Upper lobe of left lung (tissue), 4 donors: Measurements from ENCODE around the gene BPTF.

Source experiments
- POLR2A ChIP-seq, 4 donors: fragments of 450-650 bp; IDR thresholded peaks; one replicate each; pipeline ENCODE4 v1.5.1; 2016 to 2017; ENCODE audit warnings: antibody characterized with exemption in 4 of 4, mild to moderate bottlenecking in 2 of 4
- POLR2AphosphoS5 ChIP-seq, 2 donors: sonication (generic); formaldehyde crosslinking; IDR thresholded peaks; one replicate each; pipeline ENCODE4 v1.5.1; 2017; ENCODE audit warnings: antibody characterized with exemption in 2 of 2
- TF ChIP-seq, protein P1 (sequence below), 6 experiments: fragments of 450-650 bp in 4 of 6; fragments of 200-600 bp in 2 of 6; sonication (generic) in 2 of 6; IDR thresholded peaks; one replicate each; pipeline ENCODE4 v1.5.1; 2016 to 2019; ENCODE audit warnings: antibody characterized with exemption in 6 of 6

DNA sequence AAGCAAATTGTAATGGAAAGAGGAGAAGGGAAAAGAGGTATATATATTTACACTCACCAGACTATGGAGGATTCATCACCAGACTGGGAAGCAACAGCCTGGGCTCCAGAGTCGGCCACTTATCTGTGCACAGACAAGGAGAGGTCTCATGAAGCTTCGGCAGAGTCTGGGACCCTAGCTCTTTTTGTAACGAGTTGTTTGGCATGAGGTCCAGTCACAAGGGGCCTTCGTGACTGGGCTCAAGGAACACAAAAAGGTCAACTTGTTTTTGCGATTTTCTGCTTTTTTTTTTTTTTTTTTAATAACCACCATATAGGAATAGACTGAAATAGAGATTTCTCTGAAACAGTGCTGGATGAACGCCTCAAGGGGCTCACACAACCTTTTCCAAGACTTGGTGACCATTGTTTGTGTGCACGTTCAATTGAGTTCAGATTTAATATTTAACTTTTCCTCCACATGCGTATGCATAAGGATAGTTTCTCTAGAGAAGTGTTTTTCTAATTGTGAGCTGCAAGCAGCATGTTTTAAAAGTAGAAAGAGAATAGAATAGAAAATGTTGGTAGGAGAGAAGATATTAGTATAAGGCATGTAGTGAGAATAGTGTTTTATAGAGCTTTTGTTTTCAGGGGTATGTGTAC, 25.8 kb downstream of the BPTF start:
- TF ChIP-seq, protein P1, sequence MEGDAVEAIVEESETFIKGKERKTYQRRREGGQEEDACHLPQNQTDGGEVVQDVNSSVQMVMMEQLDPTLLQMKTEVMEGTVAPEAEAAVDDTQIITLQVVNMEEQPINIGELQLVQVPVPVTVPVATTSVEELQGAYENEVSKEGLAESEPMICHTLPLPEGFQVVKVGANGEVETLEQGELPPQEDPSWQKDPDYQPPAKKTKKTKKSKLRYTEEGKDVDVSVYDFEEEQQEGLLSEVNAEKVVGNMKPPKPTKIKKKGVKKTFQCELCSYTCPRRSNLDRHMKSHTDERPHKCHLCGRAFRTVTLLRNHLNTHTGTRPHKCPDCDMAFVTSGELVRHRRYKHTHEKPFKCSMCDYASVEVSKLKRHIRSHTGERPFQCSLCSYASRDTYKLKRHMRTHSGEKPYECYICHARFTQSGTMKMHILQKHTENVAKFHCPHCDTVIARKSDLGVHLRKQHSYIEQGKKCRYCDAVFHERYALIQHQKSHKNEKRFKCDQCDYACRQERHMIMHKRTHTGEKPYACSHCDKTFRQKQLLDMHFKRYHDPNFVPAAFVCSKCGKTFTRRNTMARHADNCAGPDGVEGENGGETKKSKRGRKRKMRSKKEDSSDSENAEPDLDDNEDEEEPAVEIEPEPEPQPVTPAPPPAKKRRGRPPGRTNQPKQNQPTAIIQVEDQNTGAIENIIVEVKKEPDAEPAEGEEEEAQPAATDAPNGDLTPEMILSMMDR (IDR thresholded peaks at IDR 0.05), result no peak
- TF ChIP-seq POLR2A (IDR thresholded peaks at IDR 0.05) (no peak), POLR2AphosphoS5 (IDR thresholded peaks at IDR 0.05) (no peak)
